Measurements from ENCODE around the gene ONECUT2. TPM values are rescaled to one million over a fixed set of nuclear protein-coding genes. Genes with fewer than 3 reads are reported as not detected.

ONECUT2 gene
- total RNA-seq, 1 donor from 2014 or later, result 0.46 TPM

DNA sequence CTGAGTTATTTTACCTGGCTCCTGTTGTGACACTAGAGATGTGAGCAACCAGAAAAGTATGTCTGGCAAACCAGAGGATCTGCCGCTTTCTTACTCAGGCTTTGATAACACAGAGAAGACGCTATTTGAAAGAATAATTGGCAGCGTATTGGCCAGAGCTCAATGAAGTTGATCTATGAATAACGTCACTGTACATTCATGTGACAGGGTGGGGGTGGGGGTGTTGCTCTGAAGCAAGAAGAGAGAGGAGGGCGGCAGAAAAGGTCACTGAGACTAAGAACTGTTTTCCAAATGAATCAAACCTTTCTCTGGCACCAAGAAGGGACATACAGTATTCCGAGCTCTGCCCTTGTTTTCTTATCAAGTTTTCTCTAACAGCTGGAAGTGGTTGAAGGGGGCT is 1.7 kb upstream of the ONECUT2 start:
- Histone ChIP-seq H3K4me3 (ENCODE audit: low read depth, low read length) (no peak overlapping the region), H3K27me3 (ENCODE audit: control insufficient read depth, insufficient read depth, low read length) (peaks cover 86% of the 10 kb centered on the region), H3K36me3 (ENCODE audit: control insufficient read depth, insufficient read depth, low read length) (no peaks in the 10 kb centered on the region)
- DNase-seq (ENCODE audit: low read depth), result no peak
- TF ChIP-seq, protein P1, sequence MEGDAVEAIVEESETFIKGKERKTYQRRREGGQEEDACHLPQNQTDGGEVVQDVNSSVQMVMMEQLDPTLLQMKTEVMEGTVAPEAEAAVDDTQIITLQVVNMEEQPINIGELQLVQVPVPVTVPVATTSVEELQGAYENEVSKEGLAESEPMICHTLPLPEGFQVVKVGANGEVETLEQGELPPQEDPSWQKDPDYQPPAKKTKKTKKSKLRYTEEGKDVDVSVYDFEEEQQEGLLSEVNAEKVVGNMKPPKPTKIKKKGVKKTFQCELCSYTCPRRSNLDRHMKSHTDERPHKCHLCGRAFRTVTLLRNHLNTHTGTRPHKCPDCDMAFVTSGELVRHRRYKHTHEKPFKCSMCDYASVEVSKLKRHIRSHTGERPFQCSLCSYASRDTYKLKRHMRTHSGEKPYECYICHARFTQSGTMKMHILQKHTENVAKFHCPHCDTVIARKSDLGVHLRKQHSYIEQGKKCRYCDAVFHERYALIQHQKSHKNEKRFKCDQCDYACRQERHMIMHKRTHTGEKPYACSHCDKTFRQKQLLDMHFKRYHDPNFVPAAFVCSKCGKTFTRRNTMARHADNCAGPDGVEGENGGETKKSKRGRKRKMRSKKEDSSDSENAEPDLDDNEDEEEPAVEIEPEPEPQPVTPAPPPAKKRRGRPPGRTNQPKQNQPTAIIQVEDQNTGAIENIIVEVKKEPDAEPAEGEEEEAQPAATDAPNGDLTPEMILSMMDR (IDR thresholded peaks at IDR 0.05; ENCODE audit: insufficient read depth, low read length, poor library complexity, severe bottlenecking), result no peak

DNA sequence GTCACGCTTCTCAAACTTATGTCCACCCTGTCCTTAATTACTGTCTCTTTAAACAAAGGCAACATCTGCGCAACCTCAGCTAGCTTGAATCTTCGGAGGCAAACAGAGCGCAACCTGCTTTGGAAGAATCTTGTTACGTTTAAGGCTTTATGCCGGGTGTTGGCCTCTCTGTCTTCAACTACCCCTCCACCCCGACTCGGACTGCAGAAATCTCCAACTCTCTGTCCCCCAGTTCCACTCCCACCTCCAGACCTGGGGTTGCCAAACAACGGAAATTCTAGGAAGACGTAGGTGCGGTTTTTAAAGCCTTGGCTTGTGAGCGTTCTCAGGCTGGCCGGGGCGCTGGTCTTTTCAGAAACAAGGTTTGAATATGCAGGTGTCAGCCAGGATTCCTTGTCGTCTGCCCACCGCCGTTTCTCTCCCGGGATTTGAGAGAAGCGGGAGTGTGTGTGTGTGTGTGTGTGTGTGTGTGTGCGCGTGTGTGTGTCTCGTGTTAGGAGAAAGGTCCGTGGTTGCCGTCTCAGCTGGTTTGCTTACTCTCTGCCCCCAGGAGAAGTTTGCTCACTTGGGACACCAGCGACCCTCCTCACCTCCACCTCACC is 1.1 kb upstream of the ONECUT2 start:
- Histone ChIP-seq H3K4me3 (ENCODE audit: low read depth, low read length) (no peak overlapping the region), H3K27me3 (ENCODE audit: control insufficient read depth, insufficient read depth, low read length) (peaks cover 86% of the 10 kb centered on the region), H3K36me3 (ENCODE audit: control insufficient read depth, insufficient read depth, low read length) (no peaks in the 10 kb centered on the region)
- TF ChIP-seq, protein P1 (IDR thresholded peaks at IDR 0.05; ENCODE audit: insufficient read depth, low read length, poor library complexity, severe bottlenecking), result no peak
- no peak for DNase-seq (ENCODE audit: low read depth)

DNA sequence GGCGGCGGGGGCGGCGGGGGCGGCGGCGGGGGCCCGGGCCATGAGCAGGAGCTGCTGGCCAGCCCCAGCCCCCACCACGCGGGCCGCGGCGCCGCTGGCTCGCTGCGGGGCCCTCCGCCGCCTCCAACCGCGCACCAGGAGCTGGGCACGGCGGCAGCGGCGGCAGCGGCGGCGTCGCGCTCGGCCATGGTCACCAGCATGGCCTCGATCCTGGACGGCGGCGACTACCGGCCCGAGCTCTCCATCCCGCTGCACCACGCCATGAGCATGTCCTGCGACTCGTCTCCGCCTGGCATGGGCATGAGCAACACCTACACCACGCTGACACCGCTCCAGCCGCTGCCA is 644 bp downstream of the ONECUT2 start:
- TF ChIP-seq, protein P1 (IDR thresholded peaks at IDR 0.05; ENCODE audit: insufficient read depth, low read length, poor library complexity, severe bottlenecking), result no peak
- H3K4me3 ChIP-seq (ENCODE audit: low read depth, low read length), result no peak overlapping the region

DNA sequence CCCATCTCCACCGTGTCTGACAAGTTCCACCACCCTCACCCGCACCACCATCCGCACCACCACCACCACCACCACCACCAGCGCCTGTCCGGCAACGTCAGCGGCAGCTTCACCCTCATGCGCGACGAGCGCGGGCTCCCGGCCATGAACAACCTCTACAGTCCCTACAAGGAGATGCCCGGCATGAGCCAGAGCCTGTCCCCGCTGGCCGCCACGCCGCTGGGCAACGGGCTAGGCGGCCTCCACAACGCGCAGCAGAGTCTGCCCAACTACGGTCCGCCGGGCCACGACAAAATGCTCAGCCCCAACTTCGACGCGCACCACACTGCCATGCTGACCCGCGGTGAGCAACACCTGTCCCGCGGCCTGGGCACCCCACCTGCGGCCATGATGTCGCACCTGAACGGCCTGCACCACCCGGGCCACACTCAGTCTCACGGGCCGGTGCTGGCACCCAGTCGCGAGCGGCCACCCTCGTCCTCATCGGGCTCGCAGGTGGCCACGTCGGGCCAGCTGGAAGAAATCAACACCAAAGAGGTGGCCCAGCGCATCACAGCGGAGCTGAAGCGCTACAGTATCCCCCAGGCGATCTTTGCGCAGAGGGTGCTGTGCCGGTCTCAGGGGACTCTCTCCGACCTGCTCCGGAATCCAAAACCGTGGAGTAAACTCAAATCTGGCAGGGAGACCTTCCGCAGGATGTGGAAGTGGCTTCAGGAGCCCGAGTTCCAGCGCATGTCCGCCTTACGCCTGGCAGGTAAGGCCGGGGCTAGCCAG is 1.2 kb downstream of the ONECUT2 start:
- DNase-seq (ENCODE audit: low read depth), result no peak
- Histone ChIP-seq H3K4me3 (ENCODE audit: low read depth, low read length) (no peak overlapping the region), H3K27me3 (ENCODE audit: control insufficient read depth, insufficient read depth, low read length) (peaks cover 90% of the 10 kb centered on the region), H3K36me3 (ENCODE audit: control insufficient read depth, insufficient read depth, low read length) (no peaks in the 10 kb centered on the region)
- TF ChIP-seq, protein P1 (IDR thresholded peaks at IDR 0.05; ENCODE audit: insufficient read depth, low read length, poor library complexity, severe bottlenecking), result no peak

More for the DNA sequence above, 644 bp downstream of the ONECUT2 start:
- Histone ChIP-seq H3K36me3 (ENCODE audit: control insufficient read depth, insufficient read depth, low read length) (no peaks in the 10 kb centered on the region), H3K27me3 (ENCODE audit: control insufficient read depth, insufficient read depth, low read length) (peaks cover 90% of the 10 kb centered on the region)
- no peak for DNase-seq (ENCODE audit: low read depth)

DNA sequence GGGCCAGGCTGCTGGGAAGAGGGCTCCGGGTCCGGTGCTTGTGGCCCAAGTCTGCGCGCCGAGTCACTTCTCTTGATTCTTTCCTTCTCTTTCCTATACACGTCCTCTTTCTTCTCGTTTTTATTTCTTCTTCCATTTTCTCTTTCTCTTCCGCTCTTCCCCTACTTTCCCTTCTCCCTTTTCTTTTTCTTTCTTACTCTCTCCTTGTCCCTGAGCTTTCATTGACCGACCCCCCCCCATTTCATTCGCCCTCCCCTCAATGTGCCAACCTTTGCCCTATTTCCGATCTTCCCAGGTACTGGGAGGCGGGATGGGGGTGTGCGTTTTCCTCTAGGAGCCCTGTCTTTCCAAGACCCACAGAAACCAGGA is 1.8 kb downstream of the ONECUT2 start:
- H3K36me3 ChIP-seq (ENCODE audit: control insufficient read depth, insufficient read depth, low read length), result no peaks in the 10 kb centered on the region
- peaks cover 90% of the 10 kb centered on the region for H3K27me3 ChIP-seq (ENCODE audit: control insufficient read depth, insufficient read depth, low read length)
- TF ChIP-seq, protein P1 (IDR thresholded peaks at IDR 0.05; ENCODE audit: insufficient read depth, low read length, poor library complexity, severe bottlenecking), result no peak
- H3K4me3 ChIP-seq (ENCODE audit: low read depth, low read length), result no peak overlapping the region
- DNase-seq (ENCODE audit: low read depth), result no peak

DNA sequence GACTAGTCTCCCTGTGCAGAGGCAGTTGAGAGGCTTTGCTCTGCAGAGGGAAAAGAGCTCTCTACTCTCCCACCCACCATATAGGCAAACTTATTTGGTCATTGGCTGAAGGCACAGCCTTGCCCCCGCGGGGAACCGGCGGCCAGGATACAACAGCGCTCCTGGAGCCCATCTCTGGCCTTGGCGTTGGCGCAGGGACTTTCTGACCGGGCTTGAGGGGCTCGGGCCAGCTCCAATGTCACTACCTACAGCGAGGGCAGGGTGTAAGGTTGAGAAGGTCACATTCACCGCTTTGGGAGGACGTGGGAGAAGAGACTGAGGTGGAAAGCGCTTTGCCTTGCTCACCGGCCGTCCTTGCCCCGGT is 2.2 kb downstream of the ONECUT2 start:
- TF ChIP-seq, protein P1 (IDR thresholded peaks at IDR 0.05; ENCODE audit: insufficient read depth, low read length, poor library complexity, severe bottlenecking), result no peak
- peaks cover 90% of the 10 kb centered on the region for H3K27me3 ChIP-seq (ENCODE audit: control insufficient read depth, insufficient read depth, low read length)
- H3K36me3 ChIP-seq (ENCODE audit: control insufficient read depth, insufficient read depth, low read length), result no peaks in the 10 kb centered on the region
- no peak for DNase-seq (ENCODE audit: low read depth)
- H3K4me3 ChIP-seq (ENCODE audit: low read depth, low read length), result no peak overlapping the region
